Measurements from ENCODE around the gene SHROOM3.

Gene SHROOM3

DNA sequence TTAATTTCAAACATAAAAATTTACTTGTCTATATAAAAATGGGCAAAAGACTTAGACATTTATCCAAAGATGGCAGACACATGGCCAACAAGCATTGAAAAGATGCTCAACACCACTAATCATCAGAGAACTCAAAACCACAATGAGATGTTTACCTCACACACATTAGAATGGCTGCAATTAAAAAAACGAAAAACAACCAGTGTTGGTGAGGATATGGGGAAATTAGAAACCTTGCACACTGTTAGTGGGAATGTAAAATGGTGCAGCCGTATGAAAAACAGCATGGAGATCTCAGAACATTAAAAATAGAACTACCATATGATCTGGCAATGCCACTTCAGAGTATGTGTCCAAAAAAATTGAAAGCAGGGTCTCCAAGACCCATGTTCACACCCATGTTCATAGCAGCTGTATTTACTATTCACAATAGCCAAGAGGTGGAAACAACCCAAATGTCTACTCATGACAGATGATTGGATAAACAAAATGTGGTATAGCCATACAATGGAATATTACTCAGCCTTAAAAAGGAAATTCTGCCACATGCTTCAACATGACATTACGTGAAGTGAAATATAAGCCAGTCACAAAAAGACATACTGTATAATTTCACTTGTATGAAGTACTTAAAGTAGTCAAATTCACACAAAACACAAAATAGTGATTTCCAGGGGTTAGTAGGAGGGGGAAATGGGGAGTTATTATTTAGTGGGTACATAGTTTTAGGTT lies 316.7 kb downstream of the SHROOM3 start:
- DNase-seq (ENCODE audit: low spot score) = no peak

DNA sequence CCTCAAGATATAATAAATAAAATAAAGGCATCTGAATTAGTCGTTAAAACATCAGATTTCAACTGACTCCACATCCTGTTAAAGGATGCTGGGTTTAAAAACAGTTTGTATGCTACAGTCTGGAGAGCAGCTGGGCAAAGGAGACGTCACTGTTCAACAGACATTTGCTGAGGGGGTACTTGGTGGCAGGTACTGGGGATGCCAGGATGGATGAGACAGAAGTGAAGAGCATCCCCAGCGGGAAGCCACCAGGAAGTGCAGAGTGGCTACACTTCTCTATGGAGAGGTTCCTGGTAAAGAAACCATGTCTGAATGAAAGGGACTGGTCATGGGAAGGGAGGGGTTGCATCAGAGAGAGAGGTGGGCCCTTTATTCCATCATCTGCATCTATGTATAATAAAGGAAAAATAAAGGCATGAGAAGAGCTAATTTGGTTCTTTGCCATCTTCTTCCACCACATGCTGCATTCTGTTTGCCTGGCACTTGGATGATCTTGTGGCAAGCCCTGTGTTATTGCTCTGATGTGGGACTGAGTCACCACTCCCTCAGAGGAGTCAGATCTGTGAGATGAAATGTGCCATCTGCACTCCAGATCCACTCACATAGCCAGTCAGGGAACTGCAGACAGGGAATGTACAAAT lies 318.0 kb downstream of the SHROOM3 start:
- no peak for DNase-seq (ENCODE audit: low spot score)

DNA sequence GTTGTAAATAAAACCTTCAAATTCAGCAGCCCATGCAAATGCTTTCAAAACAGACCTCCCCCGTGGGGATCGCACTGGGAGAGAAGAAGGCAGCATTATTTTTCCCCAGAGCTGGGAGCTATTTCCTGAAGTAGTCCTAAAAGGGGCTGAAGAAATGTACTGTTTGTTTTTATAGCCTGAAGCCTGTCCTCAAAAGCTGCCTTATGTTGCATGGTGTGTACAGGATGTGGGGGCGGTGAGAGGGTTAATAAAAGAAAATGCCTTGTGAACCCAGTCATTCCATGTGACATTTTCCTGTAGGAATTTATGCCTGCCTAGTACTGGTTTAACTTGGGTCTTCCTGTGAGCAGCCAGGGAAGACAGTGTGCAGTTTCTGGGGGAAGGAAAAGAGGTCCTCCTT lies 318.8 kb downstream of the SHROOM3 start:
- no peak for DNase-seq (ENCODE audit: low spot score)

DNA sequence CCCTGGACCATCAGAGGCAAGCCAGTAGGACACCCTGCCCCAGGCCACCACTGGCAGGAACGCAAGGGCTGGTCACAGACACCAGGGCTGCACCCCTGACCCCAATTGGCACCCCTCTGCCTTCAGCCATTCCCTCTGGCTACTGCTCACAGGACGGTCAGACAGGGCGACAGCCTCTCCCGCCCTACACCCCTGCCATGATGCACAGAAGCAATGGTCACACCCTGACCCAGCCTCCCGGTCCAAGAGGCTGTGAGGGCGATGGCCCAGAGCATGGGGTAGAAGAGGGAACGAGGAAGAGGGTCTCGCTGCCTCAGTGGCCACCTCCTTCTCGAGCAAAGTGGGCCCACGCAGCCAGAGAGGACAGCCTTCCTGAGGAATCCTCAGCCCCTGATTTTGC lies 319.4 kb downstream of the SHROOM3 start:
- no peak for DNase-seq (ENCODE audit: low spot score)

DNA sequence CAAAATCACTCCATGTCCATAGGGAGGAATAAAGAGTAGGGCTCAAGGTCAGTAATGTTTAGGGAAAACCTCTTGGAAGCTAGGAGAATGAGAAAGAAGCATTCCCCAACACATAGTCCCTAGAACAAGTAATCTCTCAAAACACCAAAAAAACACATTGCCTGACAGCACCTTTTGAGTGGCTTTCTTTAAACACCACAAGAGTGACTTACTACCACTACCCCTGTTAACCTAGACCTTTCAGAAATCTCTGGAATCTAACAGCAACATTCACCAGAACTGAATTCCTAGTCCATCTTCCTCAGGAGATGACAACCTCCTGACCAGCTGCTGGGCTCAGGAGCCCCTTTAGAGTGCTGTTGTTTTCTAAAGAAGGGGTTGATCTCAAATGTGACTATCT lies 320.7 kb downstream of the SHROOM3 start:
- no peak for DNase-seq (ENCODE audit: low spot score)

DNA sequence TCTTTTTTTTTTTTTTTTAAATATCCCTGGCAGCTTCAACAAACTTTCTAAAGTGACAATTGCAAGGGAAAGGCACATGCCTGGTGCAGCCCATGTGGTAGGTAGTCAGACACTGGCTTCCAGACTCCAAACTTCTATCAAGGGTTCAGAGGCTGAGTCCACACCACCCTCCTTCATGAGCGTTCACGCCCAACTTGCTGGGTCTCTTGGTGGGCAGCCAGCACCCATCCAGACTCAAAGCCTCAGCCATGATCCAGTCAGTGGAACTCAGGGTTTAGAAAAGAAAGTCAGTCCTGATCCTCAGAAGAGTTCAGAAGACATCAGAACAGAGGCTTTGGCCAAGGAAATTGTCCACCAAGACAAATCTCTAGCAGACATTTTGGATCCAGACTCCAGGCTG lies 321.4 kb downstream of the SHROOM3 start:
- no peak for DNase-seq (ENCODE audit: low spot score)

DNA sequence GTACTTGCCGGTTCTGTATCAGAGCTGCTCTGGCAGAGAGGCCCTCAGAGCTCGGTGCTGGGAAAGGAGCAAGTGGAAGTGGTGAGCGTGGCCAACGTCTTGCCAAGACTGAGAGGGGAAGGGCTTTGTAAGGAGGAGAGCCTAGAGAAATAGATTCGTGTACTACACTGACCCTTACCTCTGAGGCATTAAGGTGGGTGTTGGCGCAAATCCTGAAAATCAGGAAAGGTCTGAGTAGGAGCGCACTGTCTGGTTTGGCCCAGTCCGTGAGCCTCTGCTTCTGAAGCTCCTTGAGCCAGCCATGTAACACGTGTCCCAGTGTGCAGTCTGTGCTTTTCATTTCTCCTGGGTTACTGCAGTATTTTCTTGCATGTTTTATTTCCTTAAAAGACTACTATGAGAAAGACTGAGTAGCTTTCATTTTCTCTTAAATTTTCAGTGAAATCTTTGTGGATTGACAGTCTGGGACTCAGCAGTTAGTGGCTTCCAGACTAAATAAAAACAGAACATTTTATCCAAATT lies 322.4 kb downstream of the SHROOM3 start:
- no peak for DNase-seq (ENCODE audit: low spot score)

DNA sequence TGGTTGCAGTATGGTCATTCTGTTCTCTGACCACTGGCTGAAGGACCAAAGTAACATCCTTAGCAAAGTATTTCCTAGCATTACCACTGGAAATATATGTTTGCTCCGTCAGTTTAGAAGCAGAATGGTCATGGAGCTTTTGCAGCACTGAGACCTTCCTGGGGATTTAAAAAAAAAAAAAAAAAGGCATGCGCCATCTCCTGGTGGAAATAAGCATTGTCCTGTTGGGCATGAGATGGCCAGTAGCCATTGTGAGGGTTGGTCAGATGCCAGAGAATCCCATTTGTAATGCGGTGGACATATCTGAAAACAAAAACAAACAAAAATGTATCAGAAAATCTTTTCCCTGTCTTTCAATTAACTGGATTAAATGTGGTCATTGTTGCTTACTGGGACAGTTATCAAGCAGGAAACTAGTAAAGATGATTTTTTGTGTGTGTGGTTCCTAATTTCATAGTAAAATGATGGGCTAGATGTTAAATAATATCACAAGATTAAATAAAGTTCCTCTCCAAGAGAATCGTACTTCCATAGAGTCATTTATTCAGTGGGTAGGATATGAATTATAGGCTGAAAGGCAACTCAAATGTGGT lies 323.4 kb downstream of the SHROOM3 start:
- peak; percentile 39 for DNase-seq (ENCODE audit: low spot score)

DNA sequence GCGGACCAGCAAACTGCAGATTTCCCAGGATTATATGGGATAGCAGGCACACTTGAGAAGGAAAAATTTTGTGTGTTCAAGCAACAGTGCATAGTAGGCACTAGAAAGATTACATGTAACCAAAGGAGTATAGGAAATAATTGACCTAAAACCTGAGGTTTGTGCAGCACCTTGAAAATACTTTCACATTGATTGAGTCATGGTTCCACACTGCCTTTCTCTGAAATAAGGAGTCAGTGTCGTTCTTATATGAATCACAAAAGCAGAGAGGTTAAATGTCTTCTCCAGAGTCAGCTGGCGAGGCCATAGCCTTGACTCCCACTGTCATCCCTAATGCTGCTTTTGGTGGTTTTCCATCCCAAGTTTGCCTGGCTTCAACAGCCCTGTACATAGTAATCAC lies 324.0 kb downstream of the SHROOM3 start:
- no peak for DNase-seq (ENCODE audit: low spot score)

DNA sequence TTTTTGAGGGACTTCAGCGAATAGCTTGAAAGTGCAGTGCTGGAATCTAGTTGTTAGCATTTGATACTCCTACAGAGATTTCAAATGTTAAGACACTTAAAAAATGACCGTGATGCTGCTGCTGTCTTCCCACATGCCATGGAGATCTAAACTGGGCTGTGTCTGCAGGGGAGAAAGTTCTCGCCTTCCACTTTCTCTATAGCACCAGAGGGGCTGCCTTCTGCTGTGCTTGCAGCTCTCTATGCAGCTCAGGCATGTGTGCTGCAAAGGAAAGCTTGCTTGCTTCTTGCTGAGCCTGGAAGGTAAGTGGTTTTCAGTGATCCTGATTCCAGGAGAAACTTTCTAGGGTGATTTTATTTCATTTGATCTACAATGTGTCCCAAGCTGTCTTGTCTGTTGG lies 325.2 kb downstream of the SHROOM3 start:
- DNase-seq (ENCODE audit: low spot score) = no peak

DNA sequence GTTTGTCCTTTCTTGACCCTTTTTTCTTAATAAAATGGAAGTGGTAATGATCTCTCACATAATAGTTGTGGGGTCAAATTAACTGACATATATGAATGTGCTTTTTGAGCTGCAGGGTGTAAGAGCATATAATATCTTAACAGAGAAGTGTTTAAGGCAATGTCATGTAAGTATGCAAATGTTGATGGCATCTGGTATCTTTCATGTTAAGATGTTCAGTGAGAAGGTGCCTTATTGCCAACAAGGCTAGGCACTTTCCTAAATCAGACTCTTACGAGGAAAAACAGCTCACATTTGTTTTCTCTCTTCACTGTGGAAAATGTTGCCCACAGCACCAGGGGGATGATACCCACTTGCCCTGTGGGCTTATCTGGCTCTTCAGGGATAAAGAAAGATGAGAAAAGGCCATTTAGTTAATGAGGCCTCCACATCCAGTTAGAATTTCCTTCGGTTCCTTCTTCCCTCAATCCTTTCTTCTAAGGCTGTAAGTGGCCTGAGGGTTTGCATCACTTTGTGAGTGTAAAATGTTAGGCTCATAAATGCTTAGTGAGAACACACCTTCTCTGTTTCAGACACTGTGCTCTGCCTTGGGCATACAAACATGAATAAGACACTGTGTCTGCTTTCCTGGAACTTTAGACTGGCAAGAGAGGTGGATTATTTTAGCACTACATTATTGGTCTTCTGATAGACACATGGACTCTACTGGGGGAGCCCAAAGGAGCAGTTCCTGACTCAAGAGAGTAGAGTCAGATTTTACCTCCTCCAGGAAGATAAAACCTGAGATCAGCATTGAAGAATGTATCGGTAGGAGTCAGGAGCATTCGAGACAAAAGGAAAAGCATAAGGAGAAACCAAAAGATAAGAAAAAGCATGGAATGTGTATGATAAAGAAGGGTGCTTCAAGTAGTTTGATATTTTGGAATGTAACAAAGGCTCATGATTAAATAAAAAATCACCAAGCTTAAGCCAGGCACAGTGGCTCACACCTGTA lies 327.4 kb downstream of the SHROOM3 start:
- DNase-seq (ENCODE audit: low spot score) = no peak

DNA sequence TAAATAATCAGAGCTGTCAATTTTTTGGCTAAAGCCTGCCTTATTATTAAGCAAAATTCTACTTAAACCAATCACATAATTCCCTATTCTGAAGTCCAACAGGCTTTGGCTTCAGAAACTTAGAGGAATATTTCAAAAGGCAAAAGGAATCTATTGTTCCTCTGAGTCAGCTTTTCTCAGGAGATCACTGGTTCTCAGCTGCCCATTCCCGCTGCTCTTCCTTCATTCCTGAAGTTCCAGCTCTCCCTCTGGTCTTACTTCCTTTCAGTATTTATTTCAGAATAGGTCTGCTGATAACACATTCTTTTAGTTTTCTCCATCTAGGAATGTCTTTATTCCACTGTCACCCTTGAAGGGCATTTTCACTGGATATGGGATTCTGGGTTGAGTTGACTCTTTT lies 329.2 kb downstream of the SHROOM3 start:
- no peak for DNase-seq (ENCODE audit: low spot score)

DNA sequence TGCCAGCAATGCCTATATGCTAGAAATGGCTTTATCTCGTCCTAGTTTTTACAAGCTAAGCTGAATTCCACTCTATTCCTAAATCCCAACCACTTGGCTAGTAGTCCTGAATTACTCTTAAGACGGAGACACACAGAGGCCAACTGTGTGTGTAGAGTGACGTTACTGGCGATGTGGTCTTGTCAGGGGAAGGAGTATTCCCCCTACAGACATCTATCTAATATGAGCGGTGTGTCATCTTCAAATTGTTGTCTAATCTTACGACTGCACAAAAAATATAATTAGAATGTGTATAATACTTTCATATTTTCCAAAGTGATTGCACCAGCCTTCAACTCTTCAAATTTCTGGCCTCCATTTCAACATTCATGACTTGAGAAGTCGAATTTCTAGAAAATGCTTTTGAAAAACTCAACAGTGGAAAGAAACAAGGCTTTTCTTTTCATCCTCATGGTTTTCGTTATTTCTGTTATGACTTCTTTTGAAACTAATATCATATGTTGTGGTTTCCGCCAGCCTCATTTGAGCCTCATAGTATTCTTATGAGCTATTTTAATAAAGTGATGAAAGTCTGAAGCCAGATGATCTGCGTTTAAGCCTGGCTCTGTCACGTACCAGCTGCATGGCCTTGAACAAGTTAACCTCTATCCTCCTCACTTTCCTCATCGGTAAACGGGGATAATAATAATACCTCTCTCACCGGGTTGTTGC lies 330.6 kb downstream of the SHROOM3 start:
- DNase-seq (ENCODE audit: low spot score) = no peak

DNA sequence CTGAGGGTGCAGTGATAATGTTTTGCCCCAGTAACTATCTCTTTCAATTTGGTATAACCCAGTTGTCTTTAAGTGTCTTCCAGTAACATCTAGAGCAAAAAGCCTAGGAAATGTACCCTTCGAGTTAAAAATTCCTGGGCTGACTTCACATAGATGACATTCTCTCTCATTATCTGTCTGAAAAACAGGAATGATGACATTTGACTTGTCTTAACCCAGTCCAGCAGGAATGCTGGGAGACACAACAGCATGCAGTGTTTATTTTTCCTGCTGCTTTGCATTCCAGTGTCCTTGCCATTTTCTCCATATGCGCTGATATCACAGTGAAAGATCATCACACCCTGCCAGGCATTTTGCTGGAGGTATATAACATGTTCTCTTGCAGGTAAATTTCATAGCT lies 333.0 kb downstream of the SHROOM3 start:
- no peak for DNase-seq (ENCODE audit: low spot score)

DNA sequence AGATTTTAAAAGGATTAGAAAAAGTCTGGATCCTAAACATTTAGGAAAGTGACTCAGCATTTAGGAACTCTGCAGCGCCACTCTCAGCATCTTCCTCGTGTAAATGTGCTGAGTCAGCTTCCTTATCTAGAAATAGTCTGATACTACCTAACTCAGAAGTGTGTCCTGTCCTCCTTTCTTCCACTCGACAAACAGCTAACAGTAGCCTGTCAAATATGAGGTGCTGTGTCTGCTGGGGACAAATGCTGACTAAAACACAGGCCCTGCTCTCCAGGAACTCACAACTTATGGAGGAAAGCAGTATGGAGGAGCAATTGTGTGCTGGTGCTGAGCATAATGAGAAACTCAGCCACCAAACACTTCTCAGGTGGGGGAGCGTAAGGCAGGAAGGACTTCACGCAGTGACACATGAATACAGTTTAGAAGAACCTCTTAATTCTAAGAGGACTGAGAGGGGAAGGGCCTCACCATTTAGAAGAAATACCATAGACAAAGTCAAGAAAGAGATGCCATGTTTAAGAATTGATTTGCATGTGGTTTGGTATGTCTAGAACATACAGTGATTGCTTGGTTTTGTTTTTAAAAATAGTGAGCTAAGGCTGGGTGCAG lies 337.6 kb downstream of the SHROOM3 start:
- no peak for DNase-seq (ENCODE audit: low spot score)

DNA sequence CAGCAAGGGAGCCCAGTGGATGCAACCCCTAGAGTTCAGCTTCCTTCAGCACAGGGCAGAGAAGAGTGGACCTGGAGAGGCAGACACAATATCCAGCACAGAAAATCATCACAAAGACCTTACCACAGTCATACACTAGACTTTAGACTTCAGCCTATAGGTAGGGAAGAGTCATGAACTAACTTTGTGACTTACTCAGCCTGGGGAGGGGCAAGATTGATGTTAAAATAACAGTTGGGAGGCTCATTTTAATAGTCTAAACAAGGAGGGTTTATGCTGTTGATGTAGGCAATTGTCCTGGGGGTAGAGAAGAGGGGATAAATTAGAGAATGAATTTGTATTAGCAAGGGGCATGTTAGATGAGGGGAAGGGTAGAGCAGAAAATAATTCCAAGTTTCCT lies 338.7 kb downstream of the SHROOM3 start:
- DNase-seq (ENCODE audit: low spot score) = no peak

DNA sequence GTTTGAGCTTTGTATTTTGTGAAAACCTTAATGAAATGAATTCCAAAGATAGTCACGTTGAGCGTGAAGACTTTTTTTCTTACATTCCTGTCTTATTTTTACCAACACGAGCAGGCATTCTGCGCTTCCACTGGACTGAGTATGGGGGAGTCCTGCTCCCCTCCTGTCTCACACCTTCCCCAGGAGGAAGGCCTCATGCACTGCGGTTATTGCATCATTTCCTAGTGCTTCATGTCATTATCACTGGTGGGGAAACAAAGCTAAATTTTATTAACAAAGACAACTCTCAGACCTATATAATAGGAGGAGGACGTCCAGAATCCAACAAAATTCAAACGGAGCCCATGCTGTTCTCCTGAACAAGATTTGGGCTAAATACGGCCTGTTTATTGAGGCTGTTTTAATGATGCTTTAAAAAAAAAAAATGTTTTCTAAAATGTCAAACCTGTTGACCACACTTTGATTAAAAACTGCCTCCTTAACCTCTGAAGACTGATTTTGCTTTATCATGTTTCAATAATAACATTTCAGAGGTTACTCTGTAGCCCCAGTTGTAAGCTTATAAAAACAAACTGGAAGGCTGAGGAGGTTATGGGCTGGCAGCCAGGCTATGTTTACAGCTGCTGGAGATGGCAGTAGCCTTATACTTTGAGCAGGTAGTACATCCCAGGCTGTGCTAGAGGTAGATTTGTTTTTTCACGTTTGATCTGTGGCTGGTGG lies 344.9 kb downstream of the SHROOM3 start:
- no peak for DNase-seq (ENCODE audit: low spot score)

DNA sequence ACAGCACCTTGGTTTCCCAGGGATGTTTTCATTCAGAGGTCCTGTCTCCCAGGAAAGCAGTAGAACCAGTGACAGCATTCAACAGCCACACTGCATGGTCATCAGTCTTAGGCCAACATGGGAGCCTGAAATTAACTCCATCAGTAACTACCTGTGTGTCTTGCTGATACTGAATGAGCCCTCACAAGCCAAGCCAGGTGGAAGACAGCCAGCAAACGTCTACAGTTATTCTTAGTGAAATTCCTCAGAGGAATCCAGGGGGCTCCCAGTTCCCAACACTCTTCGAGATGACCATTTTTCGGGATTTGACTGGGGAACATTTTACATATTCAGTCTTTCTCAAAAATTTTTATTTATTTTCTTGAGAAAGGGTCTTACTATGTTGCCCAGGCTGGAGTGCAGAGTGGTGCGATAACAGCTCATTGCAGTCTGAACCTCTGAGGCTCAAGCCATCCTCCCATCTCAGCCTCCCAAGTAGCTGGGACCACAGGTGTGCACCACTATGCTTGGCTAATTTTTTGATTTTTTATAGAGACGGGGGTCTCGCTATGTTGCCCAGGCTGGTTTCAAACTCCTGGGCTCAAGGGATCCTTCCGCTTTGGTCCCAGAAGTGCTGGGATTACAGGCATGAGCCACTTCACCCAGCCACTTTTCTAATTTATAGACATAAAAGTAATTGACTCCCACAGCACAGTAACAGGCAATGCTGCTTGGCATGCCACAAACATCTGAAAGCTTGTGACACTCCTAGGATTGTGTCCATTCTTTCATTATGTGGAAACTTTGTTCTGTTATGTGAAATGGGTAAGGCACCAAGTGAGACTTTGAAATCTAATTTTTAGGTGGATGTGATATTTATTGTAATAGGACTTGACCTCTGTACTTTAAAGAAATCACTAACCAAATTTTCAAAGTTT lies 346.0 kb downstream of the SHROOM3 start:
- no peak for DNase-seq (ENCODE audit: low spot score)
